Dermis blood vessel endothelial cell (primary cell): ENCODE results near the gene ZC3H7A. TPM values are rescaled to one million over a fixed set of nuclear protein-coding genes. Genes with fewer than 3 reads are reported as not detected.

Experiments used
- total RNA-seq: library from RNA; depleted of rRNA; stranded (reverse); fragments of >200 nt; gene quantifications from 2 replicates; pipeline ENCODE4 v1.2.3, GENCODE V29; 2014

Gene ZC3H7A
- total RNA-seq, 1 donor from 2014 or later = 43.4 TPM

Other genes with a start within 250 kb of the ZC3H7A start
- 3.6 and 5.6 TPM in 2 replicates for gene LITAF, start 210.3 kb downstream of the ZC3H7A start, total RNA-seq
- gene SNN, start 128.8 kb downstream of the ZC3H7A start, total RNA-seq = 34.4 and 56.7 TPM in 2 replicates
- 30.5 and 47.5 TPM in 2 replicates for gene TXNDC11, start 54.4 kb downstream of the ZC3H7A start, total RNA-seq
- 75.7 and 116 TPM in 2 replicates for gene RSL1D1, start 54.3 kb upstream of the ZC3H7A start, total RNA-seq
- gene GSPT1, start 118.7 kb upstream of the ZC3H7A start, total RNA-seq = 70.8 and 143 TPM in 2 replicates
- 1.0 and 3.6 TPM in 2 replicates for gene NPIPB2, start 144.8 kb upstream of the ZC3H7A start, total RNA-seq
- not detected in 2 replicates for gene TNFRSF17, start 168.0 kb upstream of the ZC3H7A start, total RNA-seq
- 16.5 and 18.5 TPM in 2 replicates for gene SNX29, start 179.5 kb upstream of the ZC3H7A start, total RNA-seq